ENCODE results near the gene PCGF1. TPM values are rescaled to one million over a fixed set of nuclear protein-coding genes. Genes with fewer than 3 reads are reported as not detected.
A peak's percentile ranks its signal among the peaks of the same experiment; 100 is the strongest.

PCGF1 gene
- total and polyA plus RNA-seq, 2 of the 13 experiments (the other 11 are each of a cell fraction or from before 2014, with no cell fraction given) = 20.4 to 22.6 TPM

DNA sequence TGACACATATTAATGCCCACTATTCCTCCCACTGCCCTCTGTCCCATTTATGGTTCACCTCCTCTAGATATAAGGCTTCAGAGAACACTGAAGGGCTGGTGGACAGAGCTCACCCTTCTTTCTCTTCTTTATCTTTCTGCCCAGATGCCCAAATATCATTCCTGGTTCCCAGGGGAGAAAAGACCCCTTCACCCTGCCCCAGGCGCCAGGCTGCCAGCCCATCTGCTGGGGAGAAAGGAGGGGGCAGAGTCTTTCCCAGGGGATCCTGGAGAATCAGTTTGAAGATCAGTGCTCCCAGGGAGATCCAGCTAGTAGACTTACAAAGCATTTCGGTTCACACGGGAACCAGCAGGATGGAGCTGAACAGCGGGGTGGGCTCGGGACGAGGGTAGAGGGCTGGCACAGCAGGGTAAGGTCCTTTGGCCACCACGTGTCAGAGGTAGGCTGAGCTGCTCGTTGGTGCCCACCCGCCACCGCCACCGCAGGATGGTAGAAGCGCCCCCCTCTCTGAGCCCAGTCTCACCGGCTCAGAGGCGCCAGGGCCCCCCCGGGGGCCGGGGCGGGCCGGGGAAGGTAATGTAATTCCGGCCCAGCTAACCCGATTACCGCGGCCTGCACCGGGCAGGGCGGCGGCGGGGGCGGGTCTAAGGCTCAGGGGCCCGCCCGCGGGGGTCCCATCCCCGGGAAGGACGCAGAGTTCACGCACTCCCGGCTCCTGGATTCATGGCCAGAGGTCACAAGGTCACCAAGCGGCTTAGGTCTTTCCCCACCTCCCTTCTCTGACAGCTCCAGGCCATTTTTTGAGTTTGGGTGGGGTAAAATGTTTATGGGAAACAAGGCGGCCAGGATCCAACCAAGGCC, 5.5 kb upstream of the PCGF1 start (continued):
- TF ChIP-seq RORA (CRISPR knock-in tag; IDR thresholded peaks at IDR 0.05) (no peak), NFIC (IDR thresholded peaks at IDR 0.05; ENCODE audit: low read length) (no peak), PCBP2 (optimal IDR thresholded peaks at IDR 0.05; ENCODE audit: low read depth, low read length, poor library complexity, severe bottlenecking) (no peak), ZNF205 (CRISPR knock-in tag; IDR thresholded peaks at IDR 0.05) (no peak), ZNF34 (CRISPR knock-in tag; IDR thresholded peaks at IDR 0.05; ENCODE audit: borderline replicate concordance) (no peak), REL (CRISPR knock-in tag; conservative IDR thresholded peaks at IDR 0.05) (no peak), TFDP1 (CRISPR knock-in tag; IDR thresholded peaks at IDR 0.05; ENCODE audit: borderline replicate concordance) (peak; percentile 19; the same call in 1 of the 2 replicates), ZFY (CRISPR knock-in tag; IDR thresholded peaks at IDR 0.05) (peak; percentile 64), THAP11 (CRISPR knock-in tag; IDR thresholded peaks at IDR 0.05) (peak; percentile 57), CHCHD3 (CRISPR knock-in tag; IDR thresholded peaks at IDR 0.05) (no peak), ZNF777 (CRISPR knock-in tag; IDR thresholded peaks at IDR 0.05) (no peak), KLF6 (CRISPR knock-in tag; IDR thresholded peaks at IDR 0.05) (no peak), ZNF256 (CRISPR knock-in tag; conservative IDR thresholded peaks at IDR 0.05) (no peak), ZBTB7B (CRISPR knock-in tag; IDR thresholded peaks at IDR 0.05) (peak; percentile 90), ZNF281 (CRISPR knock-in tag; IDR thresholded peaks at IDR 0.05; ENCODE audit: borderline replicate concordance) (no peak)
- TF ChIP-seq, protein P1, sequence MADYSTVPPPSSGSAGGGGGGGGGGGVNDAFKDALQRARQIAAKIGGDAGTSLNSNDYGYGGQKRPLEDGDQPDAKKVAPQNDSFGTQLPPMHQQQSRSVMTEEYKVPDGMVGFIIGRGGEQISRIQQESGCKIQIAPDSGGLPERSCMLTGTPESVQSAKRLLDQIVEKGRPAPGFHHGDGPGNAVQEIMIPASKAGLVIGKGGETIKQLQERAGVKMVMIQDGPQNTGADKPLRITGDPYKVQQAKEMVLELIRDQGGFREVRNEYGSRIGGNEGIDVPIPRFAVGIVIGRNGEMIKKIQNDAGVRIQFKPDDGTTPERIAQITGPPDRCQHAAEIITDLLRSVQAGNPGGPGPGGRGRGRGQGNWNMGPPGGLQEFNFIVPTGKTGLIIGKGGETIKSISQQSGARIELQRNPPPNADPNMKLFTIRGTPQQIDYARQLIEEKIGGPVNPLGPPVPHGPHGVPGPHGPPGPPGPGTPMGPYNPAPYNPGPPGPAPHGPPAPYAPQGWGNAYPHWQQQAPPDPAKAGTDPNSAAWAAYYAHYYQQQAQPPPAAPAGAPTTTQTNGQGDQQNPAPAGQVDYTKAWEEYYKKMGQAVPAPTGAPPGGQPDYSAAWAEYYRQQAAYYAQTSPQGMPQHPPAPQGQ (CRISPR knock-in tag; IDR thresholded peaks at IDR 0.05; ENCODE audit: borderline replicate concordance) = no peak
- TF ChIP-seq, protein P2, sequence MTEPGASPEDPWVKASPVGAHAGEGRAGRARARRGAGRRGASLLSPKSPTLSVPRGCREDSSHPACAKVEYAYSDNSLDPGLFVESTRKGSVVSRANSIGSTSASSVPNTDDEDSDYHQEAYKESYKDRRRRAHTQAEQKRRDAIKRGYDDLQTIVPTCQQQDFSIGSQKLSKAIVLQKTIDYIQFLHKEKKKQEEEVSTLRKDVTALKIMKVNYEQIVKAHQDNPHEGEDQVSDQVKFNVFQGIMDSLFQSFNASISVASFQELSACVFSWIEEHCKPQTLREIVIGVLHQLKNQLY (CRISPR knock-in tag; IDR thresholded peaks at IDR 0.05) = no peak
- TF ChIP-seq, protein P3, sequence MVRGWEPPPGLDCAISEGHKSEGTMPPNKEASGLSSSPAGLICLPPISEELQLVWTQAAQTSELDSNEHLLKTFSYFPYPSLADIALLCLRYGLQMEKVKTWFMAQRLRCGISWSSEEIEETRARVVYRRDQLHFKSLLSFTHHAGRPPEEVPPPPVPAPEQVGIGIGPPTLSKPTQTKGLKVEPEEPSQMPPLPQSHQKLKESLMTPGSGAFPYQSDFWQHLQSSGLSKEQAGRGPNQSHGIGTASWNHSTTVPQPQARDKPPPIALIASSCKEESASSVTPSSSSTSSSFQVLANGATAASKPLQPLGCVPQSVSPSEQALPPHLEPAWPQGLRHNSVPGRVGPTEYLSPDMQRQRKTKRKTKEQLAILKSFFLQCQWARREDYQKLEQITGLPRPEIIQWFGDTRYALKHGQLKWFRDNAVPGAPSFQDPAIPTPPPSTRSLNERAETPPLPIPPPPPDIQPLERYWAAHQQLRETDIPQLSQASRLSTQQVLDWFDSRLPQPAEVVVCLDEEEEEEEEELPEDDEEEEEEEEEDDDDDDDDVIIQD (CRISPR knock-in tag; IDR thresholded peaks at IDR 0.05; ENCODE audit: low read depth) = no peak
- TF ChIP-seq, protein P4, sequence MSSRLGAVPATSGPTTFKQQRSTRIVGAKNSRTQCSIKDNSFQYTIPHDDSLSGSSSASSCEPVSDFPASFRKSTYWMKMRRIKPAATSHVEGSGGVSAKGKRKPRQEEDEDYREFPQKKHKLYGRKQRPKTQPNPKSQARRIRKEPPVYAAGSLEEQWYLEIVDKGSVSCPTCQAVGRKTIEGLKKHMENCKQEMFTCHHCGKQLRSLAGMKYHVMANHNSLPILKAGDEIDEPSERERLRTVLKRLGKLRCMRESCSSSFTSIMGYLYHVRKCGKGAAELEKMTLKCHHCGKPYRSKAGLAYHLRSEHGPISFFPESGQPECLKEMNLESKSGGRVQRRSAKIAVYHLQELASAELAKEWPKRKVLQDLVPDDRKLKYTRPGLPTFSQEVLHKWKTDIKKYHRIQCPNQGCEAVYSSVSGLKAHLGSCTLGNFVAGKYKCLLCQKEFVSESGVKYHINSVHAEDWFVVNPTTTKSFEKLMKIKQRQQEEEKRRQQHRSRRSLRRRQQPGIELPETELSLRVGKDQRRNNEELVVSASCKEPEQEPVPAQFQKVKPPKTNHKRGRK (CRISPR knock-in tag; IDR thresholded peaks at IDR 0.05) = no peak
